GM23338 (cell line): ENCODE results near the gene SNPH. TPM values are rescaled to one million over a fixed set of nuclear protein-coding genes. Genes with fewer than 3 reads are reported as not detected.

Source experiments
- ATAC-seq: fragments of 200-7000 bp; cut with Tn5 transposase; 3 replicates; pipeline ENCODE4 v1.9.1; 2020
- DNase-seq: peaks from one replicate; pipeline ENCODE4 v3.0.0-alpha.2; 2015; ENCODE audit warnings: low spot score
- H2AFZ ChIP-seq: fragments of 200-600 bp; sonication (generic); 2 replicates; pipeline ENCODE4 v1.8.0; 2016; ENCODE audit warnings: antibody characterized with exemption, mild to moderate bottlenecking, moderate library complexity
- H3F3A ChIP-seq: fragments of 200-600 bp; sonication (generic); replicated peaks from 2 replicates; pipeline ENCODE4 v1.8.0; 2017; ENCODE audit warnings: antibody characterized with exemption, mixed run types, low read depth
- H3K27ac ChIP-seq: fragments of 200-600 bp; sonication (generic); 2 replicates; pipeline ENCODE4 v1.6.1; 2016; ENCODE audit warnings: low read depth
- H3K27me3 ChIP-seq: fragments of 200-600 bp; sonication (generic); 2 replicates; pipeline ENCODE4 v1.8.0; 2016; ENCODE audit warnings: mild to moderate bottlenecking, mixed run types, moderate library complexity; ENCODE audit not compliant: insufficient read depth
- H3K36me3 ChIP-seq: fragments of 200-600 bp; sonication (generic); 2 replicates; pipeline ENCODE4 v1.8.0; 2016; ENCODE audit warnings: mild to moderate bottlenecking; ENCODE audit not compliant: insufficient read depth
- H3K4me1 ChIP-seq: fragments of 200-600 bp; sonication (generic); 2 replicates; pipeline ENCODE4 v1.8.0; 2016; ENCODE audit warnings: mild to moderate bottlenecking, moderate library complexity; ENCODE audit not compliant: insufficient read depth
- H3K4me2 ChIP-seq: fragments of 200-600 bp; sonication (generic); 2 replicates; pipeline ENCODE4 v1.7.1; 2017; ENCODE audit warnings: mixed run types
- H3K4me3 ChIP-seq: fragments of 200-600 bp; sonication (generic); 2 replicates; pipeline ENCODE4 v1.6.1; 2016; ENCODE audit warnings: mixed run types
- H3K79me2 ChIP-seq: fragments of 200-600 bp; sonication (generic); replicated peaks from 2 replicates; pipeline ENCODE4 v1.8.0; 2017; ENCODE audit warnings: mild to moderate bottlenecking; ENCODE audit not compliant: insufficient read depth
- H3K9me2 ChIP-seq: fragments of 200-600 bp; sonication (generic); 2 replicates; pipeline ENCODE4 v1.8.0; 2017; ENCODE audit not compliant: insufficient read depth
- H4K20me1 ChIP-seq: fragments of 200-600 bp; sonication (generic); replicated peaks from 2 replicates; pipeline ENCODE4 v1.8.0; 2017; ENCODE audit warnings: mild to moderate bottlenecking; ENCODE audit not compliant: insufficient read depth
- H3K27ac Mint-ChIP-seq: 2 replicates; pipeline ENCODE4 v1.8.0; 2020; ENCODE audit warnings: inconsistent platforms, mild to moderate bottlenecking, moderate library complexity, mixed read lengths
- H3K27me3 Mint-ChIP-seq: 3 replicates; pipeline ENCODE4 v1.8.0; 2022; ENCODE audit warnings: low read depth, mild to moderate bottlenecking, moderate library complexity, mixed read lengths, inconsistent platforms; ENCODE audit not compliant: insufficient read depth, poor library complexity
- H3K36me3 Mint-ChIP-seq: 3 replicates; pipeline ENCODE4 v1.8.0; 2021; ENCODE audit warnings: low read depth, mild to moderate bottlenecking, inconsistent platforms, moderate library complexity, mixed read lengths
- H3K4me1 Mint-ChIP-seq: 3 replicates; pipeline ENCODE4 v1.8.0; 2020; ENCODE audit warnings: mild to moderate bottlenecking, inconsistent platforms, mixed read lengths
- H3K4me3 Mint-ChIP-seq: 3 replicates; pipeline ENCODE4 v1.8.0; 2021; ENCODE audit warnings: moderate library complexity, mild to moderate bottlenecking, inconsistent platforms, mixed read lengths
- H3K9me3 Mint-ChIP-seq: 3 replicates; pipeline ENCODE4 v1.8.0; 2020; ENCODE audit warnings: moderate library complexity, mild to moderate bottlenecking, inconsistent platforms, mixed read lengths
- EZH2 ChIP-seq: fragments of 200-600 bp; sonication (generic); IDR thresholded peaks from one replicate; pipeline ENCODE4 v1.8.0; 2017; ENCODE audit warnings: antibody characterized with exemption, mild to moderate bottlenecking, low read depth; ENCODE audit not compliant: unreplicated experiment
- JUNB ChIP-seq: IDR thresholded peaks from one replicate; pipeline ENCODE4 v1.6.1; 2016; ENCODE audit warnings: antibody characterized with exemption; ENCODE audit not compliant: unreplicated experiment
- REST ChIP-seq: IDR thresholded peaks from one replicate; pipeline ENCODE4 v1.6.1; 2018; ENCODE audit warnings: antibody characterized with exemption; ENCODE audit not compliant: unreplicated experiment
- ZNF114 ChIP-seq: fragments of 250-450 bp; sonication (Bioruptor Pico); IDR thresholded peaks from 2 replicates; pipeline ENCODE4 v1.5.0; 2020; ENCODE audit warnings: mild to moderate bottlenecking, moderate library complexity
- ZNF331 ChIP-seq: fragments of 250-450 bp; sonication (Bioruptor Pico); IDR thresholded peaks from 2 replicates; pipeline ENCODE4 v1.5.0; 2020; ENCODE audit warnings: low read depth, mild to moderate bottlenecking, moderate library complexity
- ZNF462 ChIP-seq: fragments of 250-450 bp; sonication (Bioruptor Pico); IDR thresholded peaks from 2 replicates; pipeline ENCODE4 v1.5.0; 2020; ENCODE audit warnings: mild to moderate bottlenecking, moderate library complexity
- polyA plus RNA-seq: library from polyadenylated mRNA; unstranded; fragments of >200 nt; fragmentation: Nextera tagmentation; extraction: Ambion mirVana; gene quantifications from 2 replicates; pipeline ENCODE4 v1.2.1, GENCODE V29; 2016
- total RNA-seq: library from RNA; depleted of rRNA; stranded (reverse); fragments of >200 nt; shearing (Covaris generic); gene quantifications from 2 replicates; pipeline ENCODE4 v1.2.3, GENCODE V29; 2014

The SNPH gene
- total and polyA plus RNA-seq, 2 experiments from 2014 or later, result 1.5 to 5.8 TPM

GRCh38 chr20:1326031-1326930 is 60.2 kb downstream of the SNPH start:
- H3K36me3 Mint-ChIP-seq, result no peaks in the 10 kb centered on the region; the same call in 1 of the 3 replicates
- H3F3A ChIP-seq, result no peaks in the 10 kb centered on the region
- H3K9me2 ChIP-seq, result no peaks in the 10 kb centered on the region
- H3K4me1 Mint-ChIP-seq, result peaks cover 8% of the 10 kb centered on the region; the same call in 2 of the 3 replicates
- no peak overlapping the region for H3K4me3 Mint-ChIP-seq
- no peaks in the 10 kb centered on the region for H3K36me3 ChIP-seq
- peak overlapping the region; percentile 97; the same call in 1 of the 2 replicates for H3K27ac ChIP-seq
- DNase-seq (no peak), ATAC-seq (peak; percentile 35)
- peaks cover 7% of the 10 kb centered on the region for H3K4me1 ChIP-seq
- peaks cover 4% of the 10 kb centered on the region for H3K27me3 Mint-ChIP-seq
- no peak for TF ChIP-seq ZNF331 (CRISPR knock-in tag)
- TF ChIP-seq EZH2, result no peak
- no peak for TF ChIP-seq JUNB
- TF ChIP-seq ZNF114 (CRISPR knock-in tag), result no peak
- TF ChIP-seq ZNF462 (CRISPR knock-in tag), result no peak
- no peak for TF ChIP-seq REST
- H3K4me3 ChIP-seq, result peak overlapping the region; percentile 94
- H3K9me3 Mint-ChIP-seq, result no peaks in the 10 kb centered on the region
- peaks cover 36% of the 10 kb centered on the region for H3K79me2 ChIP-seq
- H2AFZ ChIP-seq, result 0 out of 2 replicates have a peak overlapping the region, but pooled peaks have one; percentile 85
- no peak overlapping the region for H3K27ac Mint-ChIP-seq
- H3K4me2 ChIP-seq, result peak overlapping the region; percentile 88
- H3K27me3 ChIP-seq, result no peaks in the 10 kb centered on the region
- peaks cover 16% of the 10 kb centered on the region; the same call in 1 of the 2 replicates for H4K20me1 ChIP-seq
